Right atrium auricular region (tissue), 2 donors: ENCODE data around the gene PCDH1. TPM values are rescaled to one million over a fixed set of nuclear protein-coding genes. Genes with fewer than 3 reads are reported as not detected.
A peak's percentile ranks its signal among the peaks of the same experiment; 100 is the strongest.

Experiments
- DNase-seq: peaks from one replicate; pipeline ENCODE4 v3.0.0-alpha.2; 2019; ENCODE audit warnings: low spot score
- H3K27ac ChIP-seq, 2 donors: fragments of 200-600 bp; sonication (generic); 1 replicate in 1 of 2; 2 replicates in 1 of 2; pipeline ENCODE4 v1.5.1; 2016 to 2019
- H3K27me3 ChIP-seq, 2 donors: fragments of 200-600 bp; sonication (generic); one replicate each; pipeline versions ENCODE4 v1.5.1 to v1.6.0; 2017 to 2019
- H3K36me3 ChIP-seq: fragments of 200-600 bp; sonication (generic); one replicate; pipeline ENCODE4 v1.5.1; 2016
- H3K4me1 ChIP-seq, 2 donors: fragments of 200-600 bp; sonication (generic); one replicate each; pipeline versions ENCODE4 v1.5.1 to v1.6.0; 2017 to 2019
- H3K4me3 ChIP-seq, 2 donors: fragments of 200-600 bp; sonication (generic); 1 replicate in 1 of 2; 2 replicates in 1 of 2; pipeline ENCODE4 v1.5.1; 2017 to 2019; ENCODE audit warnings: mild to moderate bottlenecking in 1 of 2, moderate library complexity in 1 of 2
- H3K9me3 ChIP-seq, 2 donors: fragments of 200-600 bp; sonication (generic); one replicate each; pipeline ENCODE4 v1.5.1; 2019
- total RNA-seq, 2 donors: library from RNA; depleted of rRNA; stranded (reverse); fragments of >200 nt; gene quantifications; one replicate each; pipeline ENCODE4 v1.1.0, GENCODE V29; 2016
- TF ChIP-seq, protein P1 (sequence below), 2 donors: fragments of 200-600 bp; sonication (generic); IDR thresholded peaks; one replicate each; pipeline ENCODE4 v1.5.1; 2019; ENCODE audit warnings: antibody characterized with exemption in 2 of 2

Gene PCDH1
- total RNA-seq, 2 donors from 2014 or later: 22.1 to 25.3 TPM

DNA sequence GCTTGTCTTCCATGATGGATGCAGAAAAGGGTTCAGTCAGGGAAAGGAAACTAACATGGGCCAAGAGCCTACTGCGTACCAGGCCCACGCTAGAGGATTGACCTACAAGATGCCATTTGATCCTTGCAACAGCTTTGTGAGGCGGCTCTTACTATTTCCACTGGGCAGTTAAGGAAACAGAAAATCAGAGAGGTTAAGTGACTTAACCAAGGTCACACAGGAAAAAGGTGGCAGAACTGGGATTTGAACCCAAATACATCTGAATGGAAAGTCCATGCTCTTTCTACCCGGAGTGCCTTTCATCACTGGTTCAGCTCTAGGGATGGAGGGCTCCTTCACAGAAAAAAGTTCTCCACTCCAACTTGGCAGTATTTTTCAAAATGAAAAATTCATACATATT, 50.0 kb downstream of the PCDH1 start:
- Histone ChIP-seq H3K4me3 (no peak overlapping the region), H3K27me3 (no peaks in the 10 kb centered on the region), H3K9me3 (no peaks in the 10 kb centered on the region), H3K27ac (no peak overlapping the region), H3K36me3 (no peaks in the 10 kb centered on the region), H3K4me1 (peaks cover 0 to 15% of the 10 kb centered on the region in 2 donors)
- DNase-seq: no peak
- TF ChIP-seq, protein P1, sequence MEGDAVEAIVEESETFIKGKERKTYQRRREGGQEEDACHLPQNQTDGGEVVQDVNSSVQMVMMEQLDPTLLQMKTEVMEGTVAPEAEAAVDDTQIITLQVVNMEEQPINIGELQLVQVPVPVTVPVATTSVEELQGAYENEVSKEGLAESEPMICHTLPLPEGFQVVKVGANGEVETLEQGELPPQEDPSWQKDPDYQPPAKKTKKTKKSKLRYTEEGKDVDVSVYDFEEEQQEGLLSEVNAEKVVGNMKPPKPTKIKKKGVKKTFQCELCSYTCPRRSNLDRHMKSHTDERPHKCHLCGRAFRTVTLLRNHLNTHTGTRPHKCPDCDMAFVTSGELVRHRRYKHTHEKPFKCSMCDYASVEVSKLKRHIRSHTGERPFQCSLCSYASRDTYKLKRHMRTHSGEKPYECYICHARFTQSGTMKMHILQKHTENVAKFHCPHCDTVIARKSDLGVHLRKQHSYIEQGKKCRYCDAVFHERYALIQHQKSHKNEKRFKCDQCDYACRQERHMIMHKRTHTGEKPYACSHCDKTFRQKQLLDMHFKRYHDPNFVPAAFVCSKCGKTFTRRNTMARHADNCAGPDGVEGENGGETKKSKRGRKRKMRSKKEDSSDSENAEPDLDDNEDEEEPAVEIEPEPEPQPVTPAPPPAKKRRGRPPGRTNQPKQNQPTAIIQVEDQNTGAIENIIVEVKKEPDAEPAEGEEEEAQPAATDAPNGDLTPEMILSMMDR (IDR thresholded peaks at IDR 0.05): no peak

DNA sequence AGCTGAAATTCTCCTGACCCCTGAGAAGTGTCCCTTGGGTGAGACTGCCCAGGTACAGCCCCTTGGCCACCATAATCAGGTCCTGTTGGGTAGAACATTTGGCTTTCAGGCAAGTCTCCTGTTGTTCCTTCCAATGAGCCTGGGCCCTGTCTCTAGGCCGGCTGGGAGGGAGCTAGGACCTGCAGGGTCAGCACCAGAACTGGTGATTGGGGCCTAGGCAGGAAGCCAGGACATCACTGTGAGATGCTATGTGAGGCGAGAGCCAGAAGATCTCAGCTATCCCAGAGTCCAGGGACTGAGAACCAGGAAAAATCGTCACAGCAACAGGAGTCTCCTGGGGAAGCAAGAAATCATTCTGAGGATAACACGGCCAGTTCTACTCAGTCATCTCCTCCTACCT, 51.5 kb downstream of the PCDH1 start:
- H3K27ac ChIP-seq: peak overlapping the region; percentile 13 to 23
- no peak overlapping the region for H3K4me3 ChIP-seq
- TF ChIP-seq, protein P1 (IDR thresholded peaks at IDR 0.05): no peak
- no peaks in the 10 kb centered on the region for H3K36me3 ChIP-seq
- H3K4me1 ChIP-seq: peaks cover 0 to 30% of the 10 kb centered on the region in 2 donors
- H3K9me3 ChIP-seq: no peaks in the 10 kb centered on the region
- no peaks in the 10 kb centered on the region for H3K27me3 ChIP-seq
- DNase-seq: no peak

DNA sequence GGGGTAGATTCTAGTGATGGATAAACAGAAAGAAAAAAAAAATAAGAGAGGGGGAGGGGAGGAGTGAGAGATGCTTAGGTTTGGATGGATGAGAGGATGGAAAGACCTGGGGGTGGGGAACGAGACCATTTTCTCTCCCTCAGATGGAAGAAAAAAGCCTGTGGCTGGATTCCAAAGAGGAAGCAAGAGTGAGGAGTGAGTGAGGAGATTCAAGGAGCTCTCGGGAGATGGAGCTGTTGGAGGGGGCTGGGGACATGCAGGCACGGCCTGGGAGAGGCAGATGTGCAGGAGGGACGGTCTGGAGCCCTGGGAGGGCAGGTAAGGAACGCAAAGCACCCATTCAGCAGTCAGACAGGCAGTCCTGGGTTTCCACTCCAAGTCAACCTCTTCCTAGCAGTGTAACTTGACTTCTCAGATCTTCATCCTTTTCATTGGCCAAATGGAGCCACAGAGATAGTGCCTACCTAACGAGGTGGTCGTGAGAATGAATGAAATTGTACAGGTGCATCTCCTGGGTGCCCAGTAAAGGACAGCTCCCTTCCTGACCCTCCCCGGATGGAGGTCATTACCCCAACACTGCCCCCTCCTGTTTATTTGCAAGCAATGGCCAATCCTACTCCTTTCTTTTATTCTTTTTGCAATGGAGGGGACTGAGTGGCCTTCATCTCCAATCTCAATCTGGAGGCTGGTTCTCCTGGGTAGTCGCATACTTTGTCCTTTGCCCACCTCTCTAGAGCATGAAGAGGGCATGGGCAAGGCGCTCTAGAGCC, 52.2 kb downstream of the PCDH1 start:
- no peaks in the 10 kb centered on the region for H3K27me3 ChIP-seq
- no peaks in the 10 kb centered on the region for H3K36me3 ChIP-seq
- no peaks in the 10 kb centered on the region for H3K9me3 ChIP-seq
- TF ChIP-seq, protein P1 (IDR thresholded peaks at IDR 0.05): no peak
- no peak overlapping the region for H3K4me3 ChIP-seq
- H3K27ac ChIP-seq: peak overlapping the region in 1 of 2 donors; percentile 13
- DNase-seq: no peak
- peaks cover 0 to 32% of the 10 kb centered on the region in 2 donors for H3K4me1 ChIP-seq

DNA sequence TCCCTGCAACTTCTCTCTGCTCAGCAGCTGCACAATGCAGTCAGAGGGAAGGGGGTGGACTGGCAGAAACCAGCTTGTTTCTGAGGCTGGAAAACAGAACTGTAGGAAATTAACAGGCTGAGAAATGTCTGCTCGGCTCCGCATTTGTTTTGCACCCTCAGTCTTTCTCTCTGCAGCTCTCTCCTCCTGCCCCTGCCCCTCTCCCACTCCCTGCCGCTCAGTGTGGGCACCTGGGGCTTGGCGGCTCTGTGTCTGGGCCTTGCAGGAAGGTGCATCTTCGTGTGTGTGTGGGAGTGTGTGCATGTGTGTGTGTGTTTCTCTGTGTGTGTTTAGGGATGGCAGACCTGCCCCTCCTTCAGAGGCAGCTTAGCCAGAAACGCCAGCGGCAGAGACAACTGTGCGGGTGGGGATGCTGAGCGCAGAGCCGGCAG, 53.0 kb downstream of the PCDH1 start:
- Histone ChIP-seq H3K4me1 (peaks cover 0 to 32% of the 10 kb centered on the region in 2 donors), H3K27me3 (no peaks in the 10 kb centered on the region), H3K4me3 (no peak overlapping the region), H3K9me3 (no peaks in the 10 kb centered on the region), H3K36me3 (no peaks in the 10 kb centered on the region), H3K27ac (no peak overlapping the region)
- no peak for DNase-seq
- TF ChIP-seq, protein P1 (IDR thresholded peaks at IDR 0.05): no peak

DNA sequence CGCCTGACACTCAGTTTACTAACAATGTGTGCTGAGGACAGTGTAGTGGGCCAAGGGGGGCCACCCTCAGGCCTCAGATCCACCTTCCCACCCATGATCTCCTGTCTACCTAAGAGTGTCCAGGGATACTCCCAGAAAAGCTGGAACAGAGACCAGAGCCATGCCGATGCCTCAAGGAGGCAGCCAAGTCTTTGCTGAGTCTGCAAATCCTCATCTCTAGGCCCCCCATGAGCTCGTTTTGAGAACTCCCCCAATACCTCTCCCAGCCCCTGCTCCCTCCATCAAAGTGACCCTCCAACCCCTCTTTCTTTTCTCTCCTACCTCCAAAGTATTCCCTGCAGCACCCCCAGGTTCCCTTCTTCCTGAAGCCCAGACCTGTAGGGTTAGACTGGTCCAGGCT, 53.5 kb downstream of the PCDH1 start:
- H3K4me1 ChIP-seq: peaks cover 0 to 32% of the 10 kb centered on the region in 2 donors
- no peaks in the 10 kb centered on the region for H3K36me3 ChIP-seq
- H3K9me3 ChIP-seq: no peaks in the 10 kb centered on the region
- no peak for DNase-seq
- no peaks in the 10 kb centered on the region for H3K27me3 ChIP-seq
- TF ChIP-seq, protein P1 (IDR thresholded peaks at IDR 0.05): no peak
- no peak overlapping the region for H3K4me3 ChIP-seq
- H3K27ac ChIP-seq: no peak overlapping the region
